Astrocyte of the cerebellum (primary cell): ENCODE results near the gene ZBTB16.
A peak's percentile ranks its signal among the peaks of the same experiment; 100 is the strongest.

Experiments
- DNase-seq: peaks from one replicate; pipeline ENCODE4 v3.0.0-alpha.2; 2011; ENCODE audit warnings: low read depth
- H3K4me3 ChIP-seq: 2 replicates; pipeline ENCODE4 v1.5.1; 2011; ENCODE audit warnings: mild to moderate bottlenecking, low read depth, low read length, moderate library complexity
- CTCF ChIP-seq: IDR thresholded peaks from 2 replicates; pipeline ENCODE4 v1.5.1; 2012; ENCODE audit warnings: low read length, low read depth, moderate library complexity, mild to moderate bottlenecking; ENCODE audit errors: missing control alignments
- in situ Hi-C: cut with HindIII; loops from 2 replicates; pipeline ENCODE4 v1.10.0; 2017; ENCODE audit warnings: low sequenced_read_pairs

The ZBTB16 gene

GRCh38 chr11:114243461-114244372 lies 184.2 kb downstream of the ZBTB16 start:
- no peak overlapping the region for H3K4me3 ChIP-seq
- no peak for DNase-seq
- no peak for TF ChIP-seq CTCF
- in situ Hi-C loops: no loop called here

- no peak for TF ChIP-seq CTCF
- in situ Hi-C loops: no loop called here
- H3K4me3 ChIP-seq: no peak overlapping the region
- DNase-seq: no peak
These were observed 185.3 kb downstream of the ZBTB16 start for GRCh38 chr11:114244726-114245394.

GRCh38 chr11:114246321-114247069 lies 187.0 kb downstream of the ZBTB16 start:
- no peak for DNase-seq
- TF ChIP-seq CTCF: peak; percentile 5
- in situ Hi-C loops: no loop called here
- H3K4me3 ChIP-seq: no peak overlapping the region

DNA sequence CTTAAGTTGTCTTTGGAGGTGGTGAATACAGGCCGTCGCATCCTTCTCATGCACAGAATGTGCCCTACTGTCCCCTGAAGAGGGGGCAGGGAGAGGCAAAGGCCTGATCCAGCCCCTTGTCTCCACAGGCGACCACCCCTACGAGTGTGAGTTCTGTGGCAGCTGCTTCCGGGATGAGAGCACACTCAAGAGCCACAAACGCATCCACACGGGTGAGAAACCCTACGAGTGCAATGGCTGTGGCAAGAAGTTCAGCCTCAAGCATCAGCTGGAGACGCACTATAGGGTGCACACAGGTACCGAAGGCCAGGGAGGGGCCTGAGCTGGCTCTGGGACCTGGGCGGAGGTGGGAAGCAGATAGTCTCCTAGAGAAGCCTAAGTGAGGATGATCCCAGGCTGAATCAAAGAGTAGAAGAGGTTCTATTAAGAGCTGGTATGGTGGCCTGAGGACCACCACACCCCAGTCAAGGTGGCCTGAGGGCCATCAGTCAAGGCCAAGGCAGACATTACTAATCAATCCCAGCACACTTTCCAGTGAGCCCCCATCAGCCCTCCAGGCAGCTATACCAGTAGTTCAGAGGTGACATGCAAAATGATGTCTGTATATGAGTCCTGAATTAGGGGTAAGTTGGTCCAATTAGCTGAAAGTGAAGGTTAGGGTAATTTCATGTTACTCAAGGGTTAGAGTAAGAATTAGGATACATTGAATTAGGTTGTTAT lies 187.7 kb downstream of the ZBTB16 start:
- TF ChIP-seq CTCF: no peak
- in situ Hi-C loops: no loop called here
- no peak for DNase-seq
- no peak overlapping the region for H3K4me3 ChIP-seq

DNA sequence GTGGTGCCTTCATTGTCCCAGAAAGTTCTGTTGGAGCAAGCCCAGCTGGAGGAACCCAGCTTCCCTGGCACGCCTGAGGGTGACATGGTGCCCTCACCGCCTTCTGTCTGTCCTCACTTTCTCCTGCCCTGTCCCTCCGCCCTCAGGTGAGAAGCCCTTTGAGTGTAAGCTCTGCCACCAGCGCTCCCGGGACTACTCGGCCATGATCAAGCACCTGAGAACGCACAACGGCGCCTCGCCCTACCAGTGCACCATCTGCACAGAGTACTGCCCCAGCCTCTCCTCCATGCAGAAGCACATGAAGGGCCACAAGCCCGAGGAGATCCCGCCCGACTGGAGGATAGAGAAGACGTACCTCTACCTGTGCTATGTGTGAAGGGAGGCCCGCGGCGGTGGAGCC lies 190.7 kb downstream of the ZBTB16 start:
- no peak overlapping the region for H3K4me3 ChIP-seq
- no peak for TF ChIP-seq CTCF
- DNase-seq: no peak
- in situ Hi-C loops: no loop called here
